GM10266 (cell line): ENCODE data around the gene SLC1A3.
"Not testable (repeated sequence)": the region's sequence is repeated elsewhere in the genome, so short reads cannot be mapped to it uniquely, and the experiment has no call there.

ENCODE experiments used
- DNase-seq: peaks from one replicate; pipeline ENCODE4 v3.0.0; 2012; ENCODE audit errors: extremely low spot score
- TF ChIP-seq, protein P1 (sequence below): IDR thresholded peaks from 2 replicates; pipeline ENCODE4 v1.5.1; 2012; ENCODE audit warnings: mild to moderate bottlenecking, low read depth; ENCODE audit not compliant: control insufficient read depth, insufficient read depth; ENCODE audit errors: missing control alignments

The SLC1A3 gene

GRCh38 chr5:36587354-36587753, 19.1 kb upstream of the SLC1A3 start:
- TF ChIP-seq, protein P1, sequence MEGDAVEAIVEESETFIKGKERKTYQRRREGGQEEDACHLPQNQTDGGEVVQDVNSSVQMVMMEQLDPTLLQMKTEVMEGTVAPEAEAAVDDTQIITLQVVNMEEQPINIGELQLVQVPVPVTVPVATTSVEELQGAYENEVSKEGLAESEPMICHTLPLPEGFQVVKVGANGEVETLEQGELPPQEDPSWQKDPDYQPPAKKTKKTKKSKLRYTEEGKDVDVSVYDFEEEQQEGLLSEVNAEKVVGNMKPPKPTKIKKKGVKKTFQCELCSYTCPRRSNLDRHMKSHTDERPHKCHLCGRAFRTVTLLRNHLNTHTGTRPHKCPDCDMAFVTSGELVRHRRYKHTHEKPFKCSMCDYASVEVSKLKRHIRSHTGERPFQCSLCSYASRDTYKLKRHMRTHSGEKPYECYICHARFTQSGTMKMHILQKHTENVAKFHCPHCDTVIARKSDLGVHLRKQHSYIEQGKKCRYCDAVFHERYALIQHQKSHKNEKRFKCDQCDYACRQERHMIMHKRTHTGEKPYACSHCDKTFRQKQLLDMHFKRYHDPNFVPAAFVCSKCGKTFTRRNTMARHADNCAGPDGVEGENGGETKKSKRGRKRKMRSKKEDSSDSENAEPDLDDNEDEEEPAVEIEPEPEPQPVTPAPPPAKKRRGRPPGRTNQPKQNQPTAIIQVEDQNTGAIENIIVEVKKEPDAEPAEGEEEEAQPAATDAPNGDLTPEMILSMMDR, result no peak
- DNase-seq, result no peak

DNA sequence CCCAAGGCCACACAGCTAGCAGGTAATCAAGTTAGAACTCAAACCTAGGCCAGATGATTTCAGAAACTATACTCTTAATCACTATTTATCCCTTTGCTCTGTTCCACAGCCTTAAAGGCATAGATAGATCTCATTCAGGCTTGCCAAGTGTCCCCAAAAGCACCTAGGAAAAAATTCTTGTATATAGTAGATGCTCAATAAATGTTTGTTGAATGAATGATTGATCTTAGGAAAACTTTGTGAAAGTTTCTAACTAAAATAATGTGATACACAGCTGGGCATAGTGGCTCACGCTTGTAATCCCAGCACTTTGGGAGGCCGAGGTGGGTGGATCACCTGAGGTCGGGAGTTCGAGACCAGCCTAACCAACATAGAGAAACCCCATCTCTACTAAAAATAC, 16.7 kb upstream of the SLC1A3 start:
- not testable (repeated sequence) for DNase-seq

DNA sequence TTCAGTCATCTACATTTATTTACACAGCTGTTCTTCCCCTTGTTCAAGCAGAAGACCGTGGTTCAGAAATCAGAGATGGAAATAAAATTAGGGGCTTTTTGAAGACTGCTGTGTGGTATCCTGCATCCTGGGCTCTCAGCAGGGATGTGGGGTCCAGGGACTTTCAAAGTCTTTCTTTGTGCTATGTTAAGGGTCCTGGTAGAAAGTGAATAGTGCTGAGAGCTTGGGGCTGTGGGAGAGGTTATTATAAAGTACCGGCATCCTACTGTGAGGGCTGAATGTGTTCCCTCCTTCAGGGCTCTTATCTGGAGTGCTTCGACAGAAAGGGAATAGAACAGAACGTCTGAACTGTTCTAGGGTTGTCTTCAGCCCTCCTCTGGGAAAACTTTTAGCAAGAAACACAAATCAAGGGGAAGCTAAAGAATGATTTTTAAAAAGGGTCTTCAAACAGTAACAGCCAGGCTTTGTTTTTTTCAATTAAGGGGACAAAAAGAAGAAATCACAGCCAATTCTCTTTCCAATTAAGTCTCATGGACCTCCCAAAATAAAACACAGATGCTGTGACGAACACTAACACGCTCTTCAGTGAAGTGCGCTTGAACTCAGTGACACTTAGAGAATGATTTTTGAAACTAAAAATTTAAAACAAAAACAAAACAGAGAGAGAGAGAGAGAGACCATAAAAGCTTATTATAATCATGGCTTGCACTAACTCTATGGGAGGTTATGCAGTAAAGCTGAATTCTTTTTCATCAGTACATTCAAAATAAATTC, 15.7 kb upstream of the SLC1A3 start:
- TF ChIP-seq, protein P1, result no peak

GRCh38 chr5:36593867-36594266, 12.5 kb upstream of the SLC1A3 start:
- no peak for DNase-seq
- TF ChIP-seq, protein P1, result no peak

More for the DNA sequence above, 15.7 kb upstream of the SLC1A3 start:
- DNase-seq, result no peak

GRCh38 chr5:36596247-36596646, 10.2 kb upstream of the SLC1A3 start:
- TF ChIP-seq, protein P1, result no peak

GRCh38 chr5:36596756-36597155, 9.7 kb upstream of the SLC1A3 start:
- no peak for DNase-seq
- TF ChIP-seq, protein P1, result no peak

More at GRCh38 chr5:36596247-36596646, 10.2 kb upstream of the SLC1A3 start:
- DNase-seq, result no peak

DNA sequence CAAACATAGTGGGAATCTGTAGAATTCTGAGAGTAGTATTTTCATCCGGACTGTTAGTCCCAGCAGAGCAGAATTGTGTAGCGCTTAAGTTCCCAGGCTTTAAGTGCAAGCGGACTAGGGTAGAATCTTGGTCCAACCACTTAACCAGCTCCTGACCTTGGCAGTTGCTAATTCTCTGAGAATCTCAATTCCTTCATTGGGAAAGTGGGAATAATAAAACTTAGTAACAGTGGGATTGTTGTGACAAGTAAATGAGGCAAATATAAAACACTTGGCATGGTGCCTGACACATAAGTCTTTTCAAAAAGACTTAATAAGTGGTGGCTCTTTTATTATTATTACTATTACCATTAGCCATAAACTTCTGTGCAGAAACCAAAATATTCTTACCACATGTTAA, 8.4 kb upstream of the SLC1A3 start:
- TF ChIP-seq, protein P1, result no peak
- DNase-seq, result no peak
